GM23338 (cell line): ENCODE measurements around the gene SYNDIG1. TPM values are rescaled to one million over a fixed set of nuclear protein-coding genes. Genes with fewer than 3 reads are reported as not detected.

Experiments used
- ATAC-seq: fragments of 200-7000 bp; cut with Tn5 transposase; 3 replicates; pipeline ENCODE4 v1.9.1; 2020
- DNase-seq: peaks from one replicate; pipeline ENCODE4 v3.0.0-alpha.2; 2015; ENCODE audit warnings: low spot score
- H2AFZ ChIP-seq: fragments of 200-600 bp; sonication (generic); 2 replicates; pipeline ENCODE4 v1.8.0; 2016; ENCODE audit warnings: antibody characterized with exemption, mild to moderate bottlenecking, moderate library complexity
- H3F3A ChIP-seq: fragments of 200-600 bp; sonication (generic); replicated peaks from 2 replicates; pipeline ENCODE4 v1.8.0; 2017; ENCODE audit warnings: antibody characterized with exemption, mixed run types, low read depth
- H3K27ac ChIP-seq: fragments of 200-600 bp; sonication (generic); 2 replicates; pipeline ENCODE4 v1.6.1; 2016; ENCODE audit warnings: low read depth
- H3K27me3 ChIP-seq: fragments of 200-600 bp; sonication (generic); 2 replicates; pipeline ENCODE4 v1.8.0; 2016; ENCODE audit warnings: mild to moderate bottlenecking, mixed run types, moderate library complexity; ENCODE audit not compliant: insufficient read depth
- H3K36me3 ChIP-seq: fragments of 200-600 bp; sonication (generic); 2 replicates; pipeline ENCODE4 v1.8.0; 2016; ENCODE audit warnings: mild to moderate bottlenecking; ENCODE audit not compliant: insufficient read depth
- H3K4me1 ChIP-seq: fragments of 200-600 bp; sonication (generic); 2 replicates; pipeline ENCODE4 v1.8.0; 2016; ENCODE audit warnings: mild to moderate bottlenecking, moderate library complexity; ENCODE audit not compliant: insufficient read depth
- H3K4me2 ChIP-seq: fragments of 200-600 bp; sonication (generic); 2 replicates; pipeline ENCODE4 v1.7.1; 2017; ENCODE audit warnings: mixed run types
- H3K4me3 ChIP-seq: fragments of 200-600 bp; sonication (generic); 2 replicates; pipeline ENCODE4 v1.6.1; 2016; ENCODE audit warnings: mixed run types
- H3K79me2 ChIP-seq: fragments of 200-600 bp; sonication (generic); replicated peaks from 2 replicates; pipeline ENCODE4 v1.8.0; 2017; ENCODE audit warnings: mild to moderate bottlenecking; ENCODE audit not compliant: insufficient read depth
- H3K9me2 ChIP-seq: fragments of 200-600 bp; sonication (generic); 2 replicates; pipeline ENCODE4 v1.8.0; 2017; ENCODE audit not compliant: insufficient read depth
- H4K20me1 ChIP-seq: fragments of 200-600 bp; sonication (generic); replicated peaks from 2 replicates; pipeline ENCODE4 v1.8.0; 2017; ENCODE audit warnings: mild to moderate bottlenecking; ENCODE audit not compliant: insufficient read depth
- H3K27ac Mint-ChIP-seq: 2 replicates; pipeline ENCODE4 v1.8.0; 2020; ENCODE audit warnings: inconsistent platforms, mild to moderate bottlenecking, moderate library complexity, mixed read lengths
- H3K27me3 Mint-ChIP-seq: 3 replicates; pipeline ENCODE4 v1.8.0; 2022; ENCODE audit warnings: low read depth, mild to moderate bottlenecking, moderate library complexity, mixed read lengths, inconsistent platforms; ENCODE audit not compliant: insufficient read depth, poor library complexity
- H3K36me3 Mint-ChIP-seq: 3 replicates; pipeline ENCODE4 v1.8.0; 2021; ENCODE audit warnings: low read depth, mild to moderate bottlenecking, inconsistent platforms, moderate library complexity, mixed read lengths
- H3K4me1 Mint-ChIP-seq: 3 replicates; pipeline ENCODE4 v1.8.0; 2020; ENCODE audit warnings: mild to moderate bottlenecking, inconsistent platforms, mixed read lengths
- H3K4me3 Mint-ChIP-seq: 3 replicates; pipeline ENCODE4 v1.8.0; 2021; ENCODE audit warnings: moderate library complexity, mild to moderate bottlenecking, inconsistent platforms, mixed read lengths
- H3K9me3 Mint-ChIP-seq: 3 replicates; pipeline ENCODE4 v1.8.0; 2020; ENCODE audit warnings: moderate library complexity, mild to moderate bottlenecking, inconsistent platforms, mixed read lengths
- CREB1 ChIP-seq: fragments of 250-450 bp; sonication (Bioruptor Pico); IDR thresholded peaks from 2 replicates; pipeline ENCODE4 v1.5.0; 2020; ENCODE audit warnings: low read depth, mild to moderate bottlenecking, moderate library complexity
- CTCF ChIP-seq, 2 experiments: fragments of 200-600 bp in 1 of 2; sonication (generic) in 1 of 2; conservative IDR thresholded peaks; 2 replicates each; pipeline versions ENCODE4 v1.5.1 to v1.6.1; 2016 to 2017; ENCODE audit warnings: antibody characterized with exemption in 2 of 2, low read depth in 2 of 2, mild to moderate bottlenecking in 2 of 2, moderate library complexity in 1 of 2
- ETS1 ChIP-seq: IDR thresholded peaks from 2 replicates; pipeline ENCODE4 v1.6.1; 2016; ENCODE audit warnings: antibody characterized with exemption
- EZH2 ChIP-seq: fragments of 200-600 bp; sonication (generic); IDR thresholded peaks from one replicate; pipeline ENCODE4 v1.8.0; 2017; ENCODE audit warnings: antibody characterized with exemption, mild to moderate bottlenecking, low read depth; ENCODE audit not compliant: unreplicated experiment
- JUNB ChIP-seq: IDR thresholded peaks from one replicate; pipeline ENCODE4 v1.6.1; 2016; ENCODE audit warnings: antibody characterized with exemption; ENCODE audit not compliant: unreplicated experiment
- NANOG ChIP-seq: IDR thresholded peaks from 2 replicates; pipeline ENCODE4 v1.6.1; 2016; ENCODE audit warnings: antibody characterized with exemption, borderline replicate concordance
- POLR2AphosphoS5 ChIP-seq: IDR thresholded peaks from 2 replicates; pipeline ENCODE4 v1.6.1; 2016; ENCODE audit warnings: antibody characterized with exemption, low read depth
- REST ChIP-seq: IDR thresholded peaks from one replicate; pipeline ENCODE4 v1.6.1; 2018; ENCODE audit warnings: antibody characterized with exemption; ENCODE audit not compliant: unreplicated experiment
- STAT1 ChIP-seq: IDR thresholded peaks from one replicate; pipeline ENCODE4 v1.6.1; 2016; ENCODE audit warnings: antibody characterized with exemption; ENCODE audit not compliant: unreplicated experiment
- ZNF114 ChIP-seq: fragments of 250-450 bp; sonication (Bioruptor Pico); IDR thresholded peaks from 2 replicates; pipeline ENCODE4 v1.5.0; 2020; ENCODE audit warnings: mild to moderate bottlenecking, moderate library complexity
- ZNF331 ChIP-seq: fragments of 250-450 bp; sonication (Bioruptor Pico); IDR thresholded peaks from 2 replicates; pipeline ENCODE4 v1.5.0; 2020; ENCODE audit warnings: low read depth, mild to moderate bottlenecking, moderate library complexity
- polyA plus RNA-seq: library from polyadenylated mRNA; unstranded; fragments of >200 nt; fragmentation: Nextera tagmentation; extraction: Ambion mirVana; gene quantifications from 2 replicates; pipeline ENCODE4 v1.2.1, GENCODE V29; 2016
- total RNA-seq: library from RNA; depleted of rRNA; stranded (reverse); fragments of >200 nt; shearing (Covaris generic); gene quantifications from 2 replicates; pipeline ENCODE4 v1.2.3, GENCODE V29; 2014
- TF ChIP-seq, protein P1 (sequence below): fragments of 250-450 bp; sonication (Bioruptor Pico); IDR thresholded peaks from 2 replicates; pipeline ENCODE4 v1.5.0; 2020; ENCODE audit warnings: mild to moderate bottlenecking, moderate library complexity

SYNDIG1 gene
- total and polyA plus RNA-seq, 2 experiments from 2014 or later, result 2.8 to 4.8 TPM

GRCh38 chr20:24695529-24696225 is 226.2 kb downstream of the SYNDIG1 start:
- DNase-seq, result no peak

More at GRCh38 chr20:24695529-24696225, 226.2 kb downstream of the SYNDIG1 start:
- H3K4me1 ChIP-seq, result no peaks in the 10 kb centered on the region
- H3K27me3 Mint-ChIP-seq, result peaks cover 10% of the 10 kb centered on the region
- H3K27me3 ChIP-seq, result no peaks in the 10 kb centered on the region
- H3K36me3 Mint-ChIP-seq, result no peaks in the 10 kb centered on the region; the same call in 2 of the 3 replicates
- H3K4me1 Mint-ChIP-seq, result no peaks in the 10 kb centered on the region; the same call in 2 of the 3 replicates
- no peak overlapping the region for H3K27ac Mint-ChIP-seq
- no peaks in the 10 kb centered on the region; the same call in 1 of the 3 replicates for H3K9me3 Mint-ChIP-seq
- no peak for ATAC-seq
- H3K4me3 ChIP-seq, result no peak overlapping the region
- H3K27ac ChIP-seq, result no peak overlapping the region
- no peaks in the 10 kb centered on the region for H3K36me3 ChIP-seq
- H4K20me1 ChIP-seq, result no peaks in the 10 kb centered on the region
- H3K79me2 ChIP-seq, result no peaks in the 10 kb centered on the region
- no peak overlapping the region for H2AFZ ChIP-seq
- H3K9me2 ChIP-seq, result 0 out of 2 replicates have a peak, but pooled peaks cover 7% of the 10 kb centered on the region
- H3K4me3 Mint-ChIP-seq, result no peak overlapping the region
- no peaks in the 10 kb centered on the region for H3F3A ChIP-seq
- TF ChIP-seq, protein P1, sequence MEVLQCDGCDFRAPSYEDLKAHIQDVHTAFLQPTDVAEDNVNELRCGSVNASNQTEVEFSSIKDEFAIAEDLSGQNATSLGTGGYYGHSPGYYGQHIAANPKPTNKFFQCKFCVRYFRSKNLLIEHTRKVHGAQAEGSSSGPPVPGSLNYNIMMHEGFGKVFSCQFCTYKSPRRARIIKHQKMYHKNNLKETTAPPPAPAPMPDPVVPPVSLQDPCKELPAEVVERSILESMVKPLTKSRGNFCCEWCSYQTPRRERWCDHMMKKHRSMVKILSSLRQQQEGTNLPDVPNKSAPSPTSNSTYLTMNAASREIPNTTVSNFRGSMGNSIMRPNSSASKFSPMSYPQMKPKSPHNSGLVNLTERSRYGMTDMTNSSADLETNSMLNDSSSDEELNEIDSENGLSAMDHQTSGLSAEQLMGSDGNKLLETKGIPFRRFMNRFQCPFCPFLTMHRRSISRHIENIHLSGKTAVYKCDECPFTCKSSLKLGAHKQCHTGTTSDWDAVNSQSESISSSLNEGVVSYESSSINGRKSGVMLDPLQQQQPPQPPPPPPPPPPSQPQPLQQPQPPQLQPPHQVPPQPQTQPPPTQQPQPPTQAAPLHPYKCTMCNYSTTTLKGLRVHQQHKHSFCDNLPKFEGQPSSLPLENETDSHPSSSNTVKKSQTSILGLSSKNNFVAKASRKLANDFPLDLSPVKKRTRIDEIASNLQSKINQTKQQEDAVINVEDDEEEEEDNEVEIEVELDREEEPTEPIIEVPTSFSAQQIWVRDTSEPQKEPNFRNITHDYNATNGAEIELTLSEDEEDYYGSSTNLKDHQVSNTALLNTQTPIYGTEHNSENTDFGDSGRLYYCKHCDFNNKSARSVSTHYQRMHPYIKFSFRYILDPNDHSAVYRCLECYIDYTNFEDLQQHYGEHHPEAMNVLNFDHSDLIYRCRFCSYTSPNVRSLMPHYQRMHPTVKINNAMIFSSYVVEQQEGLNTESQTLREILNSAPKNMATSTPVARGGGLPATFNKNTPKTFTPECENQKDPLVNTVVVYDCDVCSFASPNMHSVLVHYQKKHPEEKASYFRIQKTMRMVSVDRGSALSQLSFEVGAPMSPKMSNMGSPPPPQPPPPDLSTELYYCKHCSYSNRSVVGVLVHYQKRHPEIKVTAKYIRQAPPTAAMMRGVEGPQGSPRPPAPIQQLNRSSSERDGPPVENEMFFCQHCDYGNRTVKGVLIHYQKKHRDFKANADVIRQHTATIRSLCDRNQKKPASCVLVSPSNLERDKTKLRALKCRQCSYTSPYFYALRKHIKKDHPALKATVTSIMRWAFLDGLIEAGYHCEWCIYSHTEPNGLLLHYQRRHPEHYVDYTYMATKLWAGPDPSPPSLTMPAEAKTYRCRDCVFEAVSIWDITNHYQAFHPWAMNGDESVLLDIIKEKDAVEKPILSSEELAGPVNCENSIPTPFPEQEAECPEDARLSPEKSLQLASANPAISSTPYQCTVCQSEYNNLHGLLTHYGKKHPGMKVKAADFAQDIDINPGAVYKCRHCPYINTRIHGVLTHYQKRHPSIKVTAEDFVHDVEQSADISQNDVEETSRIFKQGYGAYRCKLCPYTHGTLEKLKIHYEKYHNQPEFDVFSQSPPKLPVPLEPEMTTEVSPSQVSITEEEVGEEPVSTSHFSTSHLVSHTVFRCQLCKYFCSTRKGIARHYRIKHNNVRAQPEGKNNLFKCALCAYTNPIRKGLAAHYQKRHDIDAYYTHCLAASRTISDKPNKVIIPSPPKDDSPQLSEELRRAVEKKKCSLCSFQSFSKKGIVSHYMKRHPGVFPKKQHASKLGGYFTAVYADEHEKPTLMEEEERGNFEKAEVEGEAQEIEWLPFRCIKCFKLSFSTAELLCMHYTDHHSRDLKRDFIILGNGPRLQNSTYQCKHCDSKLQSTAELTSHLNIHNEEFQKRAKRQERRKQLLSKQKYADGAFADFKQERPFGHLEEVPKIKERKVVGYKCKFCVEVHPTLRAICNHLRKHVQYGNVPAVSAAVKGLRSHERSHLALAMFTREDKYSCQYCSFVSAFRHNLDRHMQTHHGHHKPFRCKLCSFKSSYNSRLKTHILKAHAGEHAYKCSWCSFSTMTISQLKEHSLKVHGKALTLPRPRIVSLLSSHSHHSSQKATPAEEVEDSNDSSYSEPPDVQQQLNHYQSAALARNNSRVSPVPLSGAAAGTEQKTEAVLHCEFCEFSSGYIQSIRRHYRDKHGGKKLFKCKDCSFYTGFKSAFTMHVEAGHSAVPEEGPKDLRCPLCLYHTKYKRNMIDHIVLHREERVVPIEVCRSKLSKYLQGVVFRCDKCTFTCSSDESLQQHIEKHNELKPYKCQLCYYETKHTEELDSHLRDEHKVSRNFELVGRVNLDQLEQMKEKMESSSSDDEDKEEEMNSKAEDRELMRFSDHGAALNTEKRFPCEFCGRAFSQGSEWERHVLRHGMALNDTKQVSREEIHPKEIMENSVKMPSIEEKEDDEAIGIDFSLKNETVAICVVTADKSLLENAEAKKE, result no peak
- TF ChIP-seq ZNF331 (CRISPR knock-in tag), result no peak
- TF ChIP-seq ETS1, result no peak
- TF ChIP-seq CTCF (conservative IDR thresholded peaks at IDR 0.05; ENCODE audit: low read depth in 2 of 2), result no peak
- no peak for TF ChIP-seq POLR2AphosphoS5
- TF ChIP-seq JUNB, result no peak
- no peak for TF ChIP-seq NANOG
- TF ChIP-seq CREB1 (CRISPR knock-in tag), result no peak
- no peak for TF ChIP-seq STAT1
- no peak for TF ChIP-seq EZH2
- TF ChIP-seq ZNF114 (CRISPR knock-in tag), result no peak
- TF ChIP-seq REST, result no peak
- no peak overlapping the region for H3K4me2 ChIP-seq
